GM13977 (cell line): ENCODE measurements around the gene STXBP6.
"Not testable (repeated sequence)": the region's sequence is repeated elsewhere in the genome, so short reads cannot be mapped to it uniquely, and the experiment has no call there.

Experiments used
- DNase-seq: peaks from one replicate; pipeline ENCODE4 v3.0.0; 2012; ENCODE audit warnings: low spot score
- CTCF ChIP-seq: IDR thresholded peaks from 2 replicates; pipeline ENCODE4 v1.5.1; 2012; ENCODE audit warnings: mild to moderate bottlenecking, control low read depth; ENCODE audit not compliant: insufficient read depth; ENCODE audit errors: extremely low read depth, missing control alignments
- in situ Hi-C: fragments of 300-500 bp; cut with MboI; formaldehyde crosslinking; loops from one replicate; pipeline ENCODE4 v1.12.0; 2022; ENCODE audit warnings: low sequenced_read_pairs, low pct_unique_long_range_greater_than_20kb, mixed read lengths, inconsistent platforms; ENCODE audit not compliant: unreplicated experiment

Gene STXBP6

GRCh38 chr14:24808412-24808811, 241.5 kb downstream of the STXBP6 start:
- in situ Hi-C loops = loop anchor here (25.0 kb wide), 1 partner anchor 329 kb away; no protein-coding TSS in a partner anchor
- no peak for DNase-seq
- TF ChIP-seq CTCF = no peak

GRCh38 chr14:24806061-24806678, 243.8 kb downstream of the STXBP6 start:
- peak; percentile 84 for TF ChIP-seq CTCF
- peak; percentile 40 for DNase-seq
- in situ Hi-C loops = loop anchor here (25.0 kb wide), 1 partner anchor 331 kb away; no protein-coding TSS in a partner anchor

- no peak for DNase-seq
- no peak for TF ChIP-seq CTCF
- in situ Hi-C loops = loop anchor here (25.0 kb wide), 1 partner anchor 333 kb away; no protein-coding TSS in a partner anchor
These were observed 245.3 kb downstream of the STXBP6 start for GRCh38 chr14:24804552-24805212.

GRCh38 chr14:24803933-24804494, 245.9 kb downstream of the STXBP6 start:
- DNase-seq = no peak
- TF ChIP-seq CTCF = no peak
- in situ Hi-C loops = loop anchor here (25.0 kb wide), 1 partner anchor 333 kb away; no protein-coding TSS in a partner anchor

GRCh38 chr14:24803426-24803825, 246.5 kb downstream of the STXBP6 start:
- in situ Hi-C loops = loop anchor here (25.0 kb wide), 1 partner anchor 334 kb away; no protein-coding TSS in a partner anchor
- DNase-seq = not testable (repeated sequence)

GRCh38 chr14:24802236-24802635, 247.7 kb downstream of the STXBP6 start:
- in situ Hi-C loops = loop anchor here (25.0 kb wide), 1 partner anchor 335 kb away; no protein-coding TSS in a partner anchor
- DNase-seq = no peak

More at GRCh38 chr14:24802236-24802635, 247.7 kb downstream of the STXBP6 start:
- no peak for TF ChIP-seq CTCF
